HCT116 (cell line): ENCODE data around the gene CCNJL. TPM values are rescaled to one million over a fixed set of nuclear protein-coding genes. Genes with fewer than 3 reads are reported as not detected.

ENCODE experiments used
- ATAC-seq: fragments of 200-7000 bp; cut with Tn5 transposase; 2 replicates; pipeline ENCODE4 v1.9.1; 2020; ENCODE audit warnings: mild to moderate bottlenecking, moderate library complexity
- BruUV-seq: library from RNA; stranded (reverse); fragments of 400-500 nt; replicated peaks from 2 replicates; lab custom pipeline; 2021; lab: Mats Ljungman, UMichigan
- CTCF ChIA-PET: fragments of 300-600 bp; sonication (Branson Sonifier 250); formaldehyde crosslinking; loops from one replicate; lab custom pipeline; 2021; ENCODE audit warnings: antibody characterized with exemption; lab: Charles Lee
- POLR2A ChIA-PET: fragments of 300-600, 350-600 bp; sonication (Branson Sonifier 250); formaldehyde crosslinking; loops from one replicate; lab custom pipeline; 2021; ENCODE audit warnings: antibody characterized with exemption; lab: Charles Lee
- RAD21 ChIA-PET, 2 experiments: fragments of 300-600 bp; sonication (Branson Sonifier 250); formaldehyde crosslinking; loops; one replicate each; lab custom pipeline; 2023; ENCODE audit warnings: low total read pairs in 2 of 2; ENCODE audit not compliant: uncharacterized antibody in 2 of 2, unreplicated experiment in 2 of 2, low non-redundant PET in 1 of 2; lab: Charles Lee
- DNase-seq: peaks from one replicate; pipeline ENCODE4 v3.0.0-alpha.2; 2010; ENCODE audit warnings: low read depth, low spot score
- H2AFZ ChIP-seq: fragments of 200-600 bp; shearing (Covaris generic), sonication (generic); 2 replicates; pipeline ENCODE4 v1.6.1; 2017; ENCODE audit warnings: low read depth, mixed run types, mixed read lengths, antibody characterized with exemption, low read length; ENCODE audit not compliant: poor library complexity, severe bottlenecking
- H3K27ac ChIP-seq: 2 replicates; pipeline ENCODE4 v1.5.1; 2012; ENCODE audit warnings: low read depth, low read length
- H3K27me3 ChIP-seq: fragments of 200-600 bp; sonication (generic); 2 replicates; pipeline ENCODE4 v1.6.1; 2016; ENCODE audit warnings: mixed run types, low read length, mixed read lengths; ENCODE audit not compliant: insufficient read depth
- H3K36me3 ChIP-seq, 2 experiments: fragments of 200-500 bp in 1 of 2; fragments of 200-600 bp in 1 of 2; sonication (Bioruptor generic) in 1 of 2; sonication (generic) in 1 of 2; 2 replicates each; pipeline versions ENCODE4 v1.5.1 to v1.6.1; 2014 to 2016; ENCODE audit warnings: low read length in 2 of 2, inconsistent platforms in 1 of 2, mixed read lengths in 1 of 2, mixed run types in 1 of 2; ENCODE audit not compliant: insufficient read depth in 2 of 2, control insufficient read depth in 1 of 2
- H3K4me1 ChIP-seq, 2 experiments: fragments of 200-600 bp in 1 of 2; sonication (generic) in 1 of 2; 2 replicates each; pipeline versions ENCODE4 v1.5.1 to v1.6.1; 2012 to 2017; ENCODE audit warnings: low read length in 2 of 2, inconsistent platforms in 1 of 2, mild to moderate bottlenecking in 1 of 2, mixed read lengths in 1 of 2, mixed run types in 1 of 2, moderate library complexity in 1 of 2; ENCODE audit not compliant: insufficient read depth in 2 of 2, control insufficient read depth in 1 of 2
- H3K4me2 ChIP-seq: fragments of 200-600 bp; sonication (generic); 2 replicates; pipeline ENCODE4 v1.6.1; 2017; ENCODE audit warnings: mixed run types, low read length, mixed read lengths
- H3K4me3 ChIP-seq, 2 experiments: fragments of 200-600 bp in 1 of 2; sonication (generic) in 1 of 2; replicated peaks in 1 of 2; 2 replicates each; pipeline ENCODE4 v1.5.1; 2011 to 2016; ENCODE audit warnings: low read length in 2 of 2, control low read depth in 1 of 2, low read depth in 1 of 2, mild to moderate bottlenecking in 1 of 2, mixed read lengths in 1 of 2, mixed run types in 1 of 2
- H3K79me2 ChIP-seq: fragments of 200-600 bp; sonication (generic); 2 replicates; pipeline ENCODE4 v1.6.1; 2017; ENCODE audit warnings: mild to moderate bottlenecking, mixed run types, low read length, moderate library complexity, mixed read lengths; ENCODE audit not compliant: insufficient read depth
- H3K9ac ChIP-seq: fragments of 200-600 bp; sonication (generic); 2 replicates; pipeline ENCODE4 v1.6.1; 2016; ENCODE audit warnings: low read length, mixed read lengths
- H3K9me2 ChIP-seq: fragments of 200-600 bp; sonication (generic), shearing (Covaris generic); 2 replicates; pipeline ENCODE4 v1.6.1; 2017; ENCODE audit warnings: mixed run types, mild to moderate bottlenecking, moderate library complexity; ENCODE audit not compliant: insufficient read depth
- H3K9me3 ChIP-seq, 2 experiments: fragments of 200-500 bp in 1 of 2; fragments of 200-600 bp in 1 of 2; sonication (Bioruptor generic) in 1 of 2; sonication (generic) in 1 of 2; 2 replicates each; pipeline ENCODE4 v1.6.1; 2014 to 2017; ENCODE audit warnings: low read length in 2 of 2, mixed read lengths in 2 of 2, inconsistent platforms in 1 of 2, low read depth in 1 of 2, mild to moderate bottlenecking in 1 of 2, mixed run types in 1 of 2, moderate library complexity in 1 of 2; ENCODE audit not compliant: control insufficient read depth in 1 of 2, insufficient read depth in 1 of 2
- H4K20me1 ChIP-seq: fragments of 200-600 bp; sonication (generic), shearing (Covaris generic); 2 replicates; pipeline ENCODE4 v1.6.1; 2017; ENCODE audit warnings: mixed run types, mild to moderate bottlenecking, moderate library complexity; ENCODE audit not compliant: insufficient read depth
- CBX3 ChIP-seq: IDR thresholded peaks from 2 replicates; pipeline ENCODE4 v1.6.1; 2012; ENCODE audit warnings: low read depth
- CEBPB ChIP-seq: IDR thresholded peaks from 2 replicates; pipeline ENCODE4 v1.6.1; 2012; ENCODE audit warnings: low read depth
- EGR1 ChIP-seq: IDR thresholded peaks from 2 replicates; pipeline ENCODE4 v1.6.1; 2012; ENCODE audit warnings: low read depth
- ELF1 ChIP-seq: IDR thresholded peaks from 2 replicates; pipeline ENCODE4 v1.6.1; 2012; ENCODE audit warnings: low read depth, borderline replicate concordance
- EZH2 ChIP-seq: fragments of 200-600 bp; sonication (generic); IDR thresholded peaks from 2 replicates; pipeline ENCODE4 v1.6.1; 2017; ENCODE audit warnings: antibody characterized with exemption, mixed run types
- EZH2phosphoT487 ChIP-seq: fragments of 200-600 bp; IDR thresholded peaks from 2 replicates; pipeline ENCODE4 v1.6.1; 2018; ENCODE audit warnings: antibody characterized with exemption, borderline replicate concordance
- FOSL1 ChIP-seq: IDR thresholded peaks from 2 replicates; pipeline ENCODE4 v1.6.1; 2012; ENCODE audit warnings: low read depth
- JUND ChIP-seq: IDR thresholded peaks from 2 replicates; pipeline ENCODE4 v1.6.1; 2012
- POLR2A ChIP-seq: IDR thresholded peaks from 2 replicates; pipeline ENCODE4 v1.7.0; 2011; ENCODE audit warnings: borderline replicate concordance; ENCODE audit not compliant: insufficient read depth, insufficient read length; ENCODE audit errors: extremely low read depth
- POLR2AphosphoS5 ChIP-seq: IDR thresholded peaks from 2 replicates; pipeline ENCODE4 v1.6.1; 2011; ENCODE audit warnings: mild to moderate bottlenecking, low read depth, low read length, moderate library complexity
- RAD21 ChIP-seq: IDR thresholded peaks from 2 replicates; pipeline ENCODE4 v1.6.1; 2012; ENCODE audit warnings: low read depth, mild to moderate bottlenecking
- SIN3A ChIP-seq: IDR thresholded peaks from 2 replicates; pipeline ENCODE4 v1.6.1; 2012; ENCODE audit warnings: low read depth
- SP1 ChIP-seq: IDR thresholded peaks from 2 replicates; pipeline ENCODE4 v1.6.1; 2012; ENCODE audit warnings: low read depth
- TCF7L2 ChIP-seq: IDR thresholded peaks from 2 replicates; pipeline ENCODE4 v1.7.0; 2011; ENCODE audit warnings: borderline replicate concordance, inconsistent platforms; ENCODE audit not compliant: insufficient read depth, insufficient read length; ENCODE audit errors: extremely low read depth
- YY1 ChIP-seq: IDR thresholded peaks from 2 replicates; pipeline ENCODE4 v1.6.1; 2011; ENCODE audit warnings: low read length, low read depth, moderate library complexity, mild to moderate bottlenecking; ENCODE audit not compliant: insufficient replicate concordance; ENCODE audit errors: extremely low read depth
- ZFX ChIP-seq: fragments of 450-650 bp; IDR thresholded peaks from 2 replicates; pipeline ENCODE4 v1.6.1; 2017
- ZNF274 ChIP-seq: fragments of 200-500 bp; sonication (Bioruptor generic); IDR thresholded peaks from 2 replicates; pipeline ENCODE4 v1.6.1; 2014; ENCODE audit warnings: mild to moderate bottlenecking, low read depth, low read length, inconsistent platforms
- intact Hi-C: fragments of 100-400 bp; cut with micrococcal nuclease; formaldehyde crosslinking; loops from 2 replicates; pipeline ENCODE4 v1.10.0; 2022
- total RNA-seq: library from RNA; stranded (reverse); gene quantifications from one replicate; pipeline ENCODE4 v1.2.1, GENCODE V29; 2021; ENCODE audit not compliant: unreplicated experiment
- TF ChIP-seq, protein P1 (sequence below): IDR thresholded peaks from 2 replicates; pipeline ENCODE4 v1.6.1; 2012; ENCODE audit warnings: low read depth
- TF ChIP-seq, protein P2 (sequence below): IDR thresholded peaks from 2 replicates; pipeline ENCODE4 v1.6.1; 2011; ENCODE audit warnings: mild to moderate bottlenecking, low read length, moderate library complexity; ENCODE audit not compliant: insufficient replicate concordance; ENCODE audit errors: extremely low read depth
- TF ChIP-seq, protein P3 (sequence below): IDR thresholded peaks from 2 replicates; pipeline ENCODE4 v1.6.1; 2012

CCNJL gene
- total RNA-seq, 1 experiment from 2014 or later, result 2.9 TPM

DNA sequence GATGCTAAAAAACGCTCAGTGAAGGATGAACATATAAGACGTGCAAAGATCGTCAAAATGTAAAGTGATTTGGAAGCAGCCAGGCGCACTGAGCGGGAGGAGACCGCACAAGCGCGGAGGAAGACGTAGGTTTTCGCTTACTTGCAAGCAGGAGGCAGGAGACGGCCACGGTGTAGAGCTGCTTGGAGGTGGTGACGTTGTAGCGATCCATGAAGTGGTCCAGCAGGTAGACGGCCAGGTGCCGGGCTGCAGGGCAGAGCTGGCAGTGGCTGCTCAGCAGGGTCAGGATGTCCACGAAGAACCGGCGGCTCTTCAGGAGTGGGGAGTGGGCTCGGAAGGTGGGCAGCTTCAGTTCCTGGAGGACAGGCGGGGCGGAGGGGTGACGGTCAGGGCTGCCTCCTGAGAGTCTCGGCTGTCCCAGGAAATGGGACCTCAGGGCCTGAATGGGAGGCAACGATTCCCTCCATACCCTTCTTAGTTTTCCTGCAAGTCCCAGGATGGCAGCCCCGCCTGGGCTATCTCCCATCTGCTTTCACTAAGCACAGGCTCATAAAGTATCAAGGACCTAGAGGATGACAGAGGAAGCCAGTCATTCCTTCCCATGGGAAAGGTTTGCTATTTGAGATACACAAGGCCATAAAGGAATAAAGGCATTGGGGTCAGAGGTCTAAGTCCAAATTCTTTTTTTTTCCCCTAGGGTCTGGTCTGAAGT is 31.8 kb downstream of the CCNJL start:
- POLR2A ChIA-PET, result no interaction called here
- CTCF ChIA-PET, result no interaction called here

More for the DNA sequence above, 31.8 kb downstream of the CCNJL start:
- no peak overlapping the region for H2AFZ ChIP-seq
- DNase-seq (no peak), ATAC-seq (no peak)
- no TSS peak for BruUV-seq
- no peak overlapping the region for H3K27ac ChIP-seq
- H3K27me3 ChIP-seq, result no peaks in the 10 kb centered on the region
- H4K20me1 ChIP-seq, result no peaks in the 10 kb centered on the region
- H3K4me3 ChIP-seq, result no peak overlapping the region
- H3K9me2 ChIP-seq, result no peaks in the 10 kb centered on the region
- RAD21 ChIA-PET, result no interaction called here
- no peaks in the 10 kb centered on the region for H3K4me1 ChIP-seq
- no peak overlapping the region for H3K4me2 ChIP-seq
- no peak for TF ChIP-seq SIN3A
- no peak for TF ChIP-seq POLR2A
- no peak for TF ChIP-seq CBX3
- no peak for TF ChIP-seq EGR1
- TF ChIP-seq, protein P1, sequence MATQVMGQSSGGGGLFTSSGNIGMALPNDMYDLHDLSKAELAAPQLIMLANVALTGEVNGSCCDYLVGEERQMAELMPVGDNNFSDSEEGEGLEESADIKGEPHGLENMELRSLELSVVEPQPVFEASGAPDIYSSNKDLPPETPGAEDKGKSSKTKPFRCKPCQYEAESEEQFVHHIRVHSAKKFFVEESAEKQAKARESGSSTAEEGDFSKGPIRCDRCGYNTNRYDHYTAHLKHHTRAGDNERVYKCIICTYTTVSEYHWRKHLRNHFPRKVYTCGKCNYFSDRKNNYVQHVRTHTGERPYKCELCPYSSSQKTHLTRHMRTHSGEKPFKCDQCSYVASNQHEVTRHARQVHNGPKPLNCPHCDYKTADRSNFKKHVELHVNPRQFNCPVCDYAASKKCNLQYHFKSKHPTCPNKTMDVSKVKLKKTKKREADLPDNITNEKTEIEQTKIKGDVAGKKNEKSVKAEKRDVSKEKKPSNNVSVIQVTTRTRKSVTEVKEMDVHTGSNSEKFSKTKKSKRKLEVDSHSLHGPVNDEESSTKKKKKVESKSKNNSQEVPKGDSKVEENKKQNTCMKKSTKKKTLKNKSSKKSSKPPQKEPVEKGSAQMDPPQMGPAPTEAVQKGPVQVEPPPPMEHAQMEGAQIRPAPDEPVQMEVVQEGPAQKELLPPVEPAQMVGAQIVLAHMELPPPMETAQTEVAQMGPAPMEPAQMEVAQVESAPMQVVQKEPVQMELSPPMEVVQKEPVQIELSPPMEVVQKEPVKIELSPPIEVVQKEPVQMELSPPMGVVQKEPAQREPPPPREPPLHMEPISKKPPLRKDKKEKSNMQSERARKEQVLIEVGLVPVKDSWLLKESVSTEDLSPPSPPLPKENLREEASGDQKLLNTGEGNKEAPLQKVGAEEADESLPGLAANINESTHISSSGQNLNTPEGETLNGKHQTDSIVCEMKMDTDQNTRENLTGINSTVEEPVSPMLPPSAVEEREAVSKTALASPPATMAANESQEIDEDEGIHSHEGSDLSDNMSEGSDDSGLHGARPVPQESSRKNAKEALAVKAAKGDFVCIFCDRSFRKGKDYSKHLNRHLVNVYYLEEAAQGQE, result no peak
- TF ChIP-seq YY1, result no peak
- TF ChIP-seq ZNF274, result no peak
- TF ChIP-seq FOSL1, result no peak
- TF ChIP-seq ELF1, result no peak
- no peak for TF ChIP-seq POLR2AphosphoS5
- no peak for TF ChIP-seq JUND
- no peak for TF ChIP-seq ZFX
- TF ChIP-seq EZH2phosphoT487, result no peak
- TF ChIP-seq, protein P2, sequence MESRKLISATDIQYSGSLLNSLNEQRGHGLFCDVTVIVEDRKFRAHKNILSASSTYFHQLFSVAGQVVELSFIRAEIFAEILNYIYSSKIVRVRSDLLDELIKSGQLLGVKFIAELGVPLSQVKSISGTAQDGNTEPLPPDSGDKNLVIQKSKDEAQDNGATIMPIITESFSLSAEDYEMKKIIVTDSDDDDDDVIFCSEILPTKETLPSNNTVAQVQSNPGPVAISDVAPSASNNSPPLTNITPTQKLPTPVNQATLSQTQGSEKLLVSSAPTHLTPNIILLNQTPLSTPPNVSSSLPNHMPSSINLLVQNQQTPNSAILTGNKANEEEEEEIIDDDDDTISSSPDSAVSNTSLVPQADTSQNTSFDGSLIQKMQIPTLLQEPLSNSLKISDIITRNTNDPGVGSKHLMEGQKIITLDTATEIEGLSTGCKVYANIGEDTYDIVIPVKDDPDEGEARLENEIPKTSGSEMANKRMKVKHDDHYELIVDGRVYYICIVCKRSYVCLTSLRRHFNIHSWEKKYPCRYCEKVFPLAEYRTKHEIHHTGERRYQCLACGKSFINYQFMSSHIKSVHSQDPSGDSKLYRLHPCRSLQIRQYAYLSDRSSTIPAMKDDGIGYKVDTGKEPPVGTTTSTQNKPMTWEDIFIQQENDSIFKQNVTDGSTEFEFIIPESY, result no peak
- no peak for TF ChIP-seq RAD21
- no peak for TF ChIP-seq SP1
- TF ChIP-seq, protein P3, sequence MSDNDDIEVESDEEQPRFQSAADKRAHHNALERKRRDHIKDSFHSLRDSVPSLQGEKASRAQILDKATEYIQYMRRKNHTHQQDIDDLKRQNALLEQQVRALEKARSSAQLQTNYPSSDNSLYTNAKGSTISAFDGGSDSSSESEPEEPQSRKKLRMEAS, result no peak
- TF ChIP-seq CEBPB, result no peak
- no peak for TF ChIP-seq EZH2
- TF ChIP-seq TCF7L2, result no peak
- H3K36me3 ChIP-seq, result no peaks in the 10 kb centered on the region
- H3K9me3 ChIP-seq, result no peaks in the 10 kb centered on the region
- intact Hi-C loops, result no loop called here
- H3K9ac ChIP-seq, result no peak overlapping the region
- H3K79me2 ChIP-seq, result no peaks in the 10 kb centered on the region
